ENCODE results near the gene ENTPD6. TPM values are rescaled to one million over a fixed set of nuclear protein-coding genes. Genes with fewer than 3 reads are reported as not detected.
"Not testable (repeated sequence)": the region's sequence is repeated elsewhere in the genome, so short reads cannot be mapped to it uniquely, and the experiment has no call there.

ENTPD6 gene
- total and polyA plus RNA-seq, 5 donors: 102 to 146 (median 129) TPM

DNA sequence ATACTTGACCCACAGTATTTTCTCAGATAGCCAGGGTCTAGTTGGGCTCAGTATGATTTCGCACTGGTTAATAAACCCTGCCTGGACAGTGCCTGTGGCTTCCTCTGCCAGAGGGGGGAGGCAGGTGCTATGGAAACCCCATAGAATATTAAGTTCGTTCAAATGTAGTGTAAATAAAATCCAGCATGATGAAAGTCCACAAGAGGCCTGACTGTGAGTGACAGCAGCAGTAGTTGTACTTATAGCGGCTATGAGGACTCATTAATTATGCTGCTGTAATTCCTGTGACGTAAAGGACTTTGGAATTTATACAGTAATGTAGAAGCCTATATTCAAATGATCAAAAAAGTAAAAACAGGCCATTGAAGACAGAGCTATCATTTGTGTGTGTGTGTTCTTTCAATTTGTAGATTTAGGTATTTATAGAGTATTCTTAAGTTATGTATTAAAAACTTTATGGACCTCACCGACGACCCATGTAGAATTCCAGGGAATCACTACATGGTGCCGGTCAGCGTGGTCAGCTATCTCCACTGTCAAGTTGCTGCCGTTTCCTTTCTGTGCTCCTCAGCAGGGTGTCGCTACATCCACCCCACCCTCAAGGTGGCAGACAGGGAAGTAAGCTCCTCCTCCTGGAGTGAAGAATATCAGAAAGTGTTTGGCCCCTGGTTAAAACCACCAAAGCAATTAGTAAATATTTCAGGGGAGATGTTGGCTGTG is 62.4 kb downstream of the ENTPD6 start:
- intact Hi-C loops (cut with DNase I): loop anchor here in 1 of 4 donors (10.0 kb wide), 1 partner anchor 63 kb away; the partner anchor contains the start of gene ENTPD6
- Histone ChIP-seq H3K27me3 (ENCODE audit: control insufficient read depth, insufficient read depth) (no peaks in the 10 kb centered on the region), H3K27ac (ENCODE audit: low read length) (peak overlapping the region; percentile 40), H3K9me3 (ENCODE audit: control insufficient read depth, low read length) (no peaks in the 10 kb centered on the region), H3K4me1 (ENCODE audit: control insufficient read depth, insufficient read depth, low read length) (peaks cover 10% of the 10 kb centered on the region), H3K4me3 (ENCODE audit: low read length) (no peak overlapping the region)
- WGBS: 68% methylated on average over 10 of the region's 10 CpGs
- no peak for ATAC-seq
- peak in 1 of 3 donors; percentile 31 for DNase-seq

DNA sequence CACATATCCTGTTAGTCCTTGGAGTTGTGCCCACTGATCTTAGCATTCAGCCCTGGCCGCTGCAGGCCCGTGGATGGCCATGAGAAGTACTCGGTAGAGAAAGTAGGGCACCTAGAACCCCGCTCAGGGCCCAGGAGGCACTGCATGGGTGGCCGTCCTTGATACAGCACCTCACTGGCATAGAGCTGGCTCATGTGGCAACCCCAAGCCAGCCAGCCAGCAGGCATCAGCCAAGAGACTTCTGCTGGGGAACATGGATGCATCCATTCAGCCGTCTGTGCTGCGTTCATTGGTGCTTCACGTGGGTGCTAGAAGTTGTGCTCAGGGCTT is 62.9 kb downstream of the ENTPD6 start:
- WGBS: 72% methylated on average over 8 of the region's 8 CpGs
- Histone ChIP-seq H3K4me3 (ENCODE audit: low read length) (no peak overlapping the region), H3K27me3 (ENCODE audit: control insufficient read depth, insufficient read depth) (no peaks in the 10 kb centered on the region), H3K27ac (ENCODE audit: low read length) (no peak overlapping the region), H3K4me1 (ENCODE audit: control insufficient read depth, insufficient read depth, low read length) (peaks cover 10% of the 10 kb centered on the region), H3K9me3 (ENCODE audit: control insufficient read depth, low read length) (no peaks in the 10 kb centered on the region)
- intact Hi-C loops (cut with DNase I): loop anchor here in 1 of 4 donors (10.0 kb wide), 1 partner anchor 64 kb away; the partner anchor contains the start of gene ENTPD6
- peak in 1 of 3 donors; percentile 49 for DNase-seq
- no peak for ATAC-seq

DNA sequence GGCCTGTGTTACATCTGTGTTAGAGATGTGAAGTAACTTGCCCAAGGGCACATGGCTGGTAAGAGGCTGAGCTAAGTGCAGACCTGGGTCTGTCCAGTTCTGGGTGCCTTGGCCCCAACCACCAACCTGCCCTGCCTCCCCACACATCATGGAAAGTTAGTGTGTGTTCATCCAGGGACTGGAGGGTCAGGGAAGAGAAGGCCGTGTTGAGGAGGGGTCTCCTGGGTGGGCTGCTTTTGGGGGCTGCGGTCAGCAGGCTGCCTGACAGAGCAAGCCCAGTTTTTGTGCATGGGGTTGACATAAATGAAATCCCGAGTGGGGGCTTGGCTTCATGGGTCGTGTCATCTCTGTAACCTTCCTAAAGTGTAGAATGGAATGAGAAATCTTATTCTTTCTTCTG is 63.3 kb downstream of the ENTPD6 start:
- ATAC-seq (no peak), DNase-seq (peak in 1 of 3 donors; percentile 19)
- Histone ChIP-seq H3K27ac (ENCODE audit: low read length) (no peak overlapping the region), H3K4me1 (ENCODE audit: control insufficient read depth, insufficient read depth, low read length) (peaks cover 10% of the 10 kb centered on the region), H3K27me3 (ENCODE audit: control insufficient read depth, insufficient read depth) (no peaks in the 10 kb centered on the region), H3K9me3 (ENCODE audit: control insufficient read depth, low read length) (no peaks in the 10 kb centered on the region), H3K4me3 (ENCODE audit: low read length) (no peak overlapping the region)
- intact Hi-C loops (cut with DNase I): loop anchor here in 1 of 4 donors (10.0 kb wide), 1 partner anchor 64 kb away; the partner anchor contains the start of gene ENTPD6
- 80% methylated on average over 4 of the region's 4 CpGs for WGBS

DNA sequence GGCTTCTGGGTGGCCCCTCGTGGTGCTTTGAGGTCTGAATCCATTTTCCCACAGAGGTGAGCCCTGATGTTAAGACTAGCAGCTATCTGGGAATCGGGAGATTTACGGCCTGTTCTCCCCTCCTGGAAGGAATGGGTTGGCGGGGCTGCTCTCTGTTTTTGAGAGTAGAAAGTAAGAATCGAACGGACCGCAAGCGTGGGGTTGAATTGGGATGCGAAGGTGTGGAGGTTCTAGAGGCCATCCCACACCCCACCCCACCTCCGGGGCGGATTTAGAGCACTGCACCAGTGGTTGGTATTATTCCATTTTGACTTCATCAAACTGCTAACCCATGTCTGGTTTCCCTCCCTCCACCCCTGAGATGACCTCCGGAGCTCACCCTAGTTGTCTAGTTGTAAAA is 63.8 kb downstream of the ENTPD6 start:
- no peak overlapping the region for H3K27ac ChIP-seq (ENCODE audit: low read length)
- ATAC-seq (no peak), DNase-seq (peak in 1 of 3 donors; percentile 6)
- no peak overlapping the region for H3K4me3 ChIP-seq (ENCODE audit: low read length)
- intact Hi-C loops (cut with DNase I): loop anchor here in 1 of 4 donors (10.0 kb wide), 1 partner anchor 65 kb away; the partner anchor contains the start of gene ENTPD6
- peaks cover 10% of the 10 kb centered on the region for H3K4me1 ChIP-seq (ENCODE audit: control insufficient read depth, insufficient read depth, low read length)
- no peaks in the 10 kb centered on the region for H3K27me3 ChIP-seq (ENCODE audit: control insufficient read depth, insufficient read depth)
- WGBS: 94% methylated on average over 12 of the region's 12 CpGs
- no peaks in the 10 kb centered on the region for H3K9me3 ChIP-seq (ENCODE audit: control insufficient read depth, low read length)

DNA sequence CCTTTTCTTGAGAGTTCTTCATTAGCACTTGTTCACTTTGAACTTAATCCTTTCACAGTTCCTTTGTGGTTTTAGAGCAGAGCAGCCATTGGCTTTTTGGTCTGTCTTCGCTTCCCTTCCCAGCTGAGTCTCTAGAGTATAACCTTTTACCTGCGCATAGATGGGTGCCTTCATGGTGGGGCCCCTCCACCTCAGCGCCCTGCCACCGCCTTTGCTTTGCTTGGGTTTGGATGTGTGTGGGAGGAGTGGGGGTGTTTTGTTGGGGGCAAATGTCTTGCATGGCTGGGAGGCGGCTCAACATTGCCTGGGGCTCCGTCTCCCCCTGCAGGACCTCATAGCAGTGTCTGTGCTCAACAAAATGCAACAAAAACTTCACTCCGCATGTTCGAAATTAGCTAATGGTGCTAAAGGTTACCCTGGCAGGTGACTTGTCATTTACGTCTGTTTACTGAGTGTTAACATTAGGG is 64.3 kb downstream of the ENTPD6 start:
- 91% methylated on average over 9 of the region's 9 CpGs for WGBS
- intact Hi-C loops (cut with DNase I): loop anchor here in 1 of 4 donors (10.0 kb wide), 1 partner anchor 65 kb away; the partner anchor contains the start of gene ENTPD6
- Histone ChIP-seq H3K4me1 (ENCODE audit: control insufficient read depth, insufficient read depth, low read length) (peaks cover 10% of the 10 kb centered on the region), H3K9me3 (ENCODE audit: control insufficient read depth, low read length) (no peaks in the 10 kb centered on the region), H3K27me3 (ENCODE audit: control insufficient read depth, insufficient read depth) (no peaks in the 10 kb centered on the region), H3K4me3 (ENCODE audit: low read length) (no peak overlapping the region), H3K27ac (ENCODE audit: low read length) (no peak overlapping the region)
- no peak for ATAC-seq
- DNase-seq: peak in 1 of 3 donors; percentile 28

DNA sequence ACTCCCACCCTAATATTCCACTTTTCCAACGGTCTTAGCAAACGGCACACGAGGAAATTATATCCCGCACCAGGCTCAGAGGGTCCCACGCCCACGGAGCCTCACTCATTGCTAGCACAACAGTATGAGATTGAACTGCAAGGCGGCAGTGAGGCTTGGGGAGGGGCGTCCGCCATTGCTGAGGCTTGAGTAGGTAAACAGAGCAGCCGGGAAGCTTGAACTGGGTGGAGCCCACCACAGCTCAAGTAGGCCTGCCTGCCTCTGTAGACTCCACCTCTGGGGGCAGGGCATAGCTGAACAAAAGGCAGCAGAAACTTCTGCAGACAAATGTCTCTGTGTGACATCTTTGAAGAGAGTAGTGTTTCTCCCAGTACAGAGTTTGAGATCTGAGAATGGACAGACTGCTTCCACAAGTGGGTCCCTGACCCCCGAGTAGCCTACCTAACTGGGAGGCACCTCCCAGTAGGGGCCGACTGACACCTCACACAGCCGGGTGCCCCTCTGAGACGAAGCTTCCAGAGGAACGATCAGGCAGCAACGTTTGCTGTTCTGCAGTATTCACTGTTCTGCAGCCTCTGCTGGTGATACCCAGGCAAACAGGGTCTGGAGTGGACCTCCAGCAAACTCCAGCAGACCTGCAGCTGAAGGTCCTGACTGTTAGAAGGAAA is 65.4 kb downstream of the ENTPD6 start:
- 95% methylated on average over 16 of the region's 16 CpGs for WGBS
- intact Hi-C loops (cut with DNase I); H3K9me3 ChIP-seq (ENCODE audit: control insufficient read depth, low read length); H3K4me1 ChIP-seq (ENCODE audit: control insufficient read depth, insufficient read depth, low read length); H3K4me3 ChIP-seq (ENCODE audit: low read length); ATAC-seq; H3K27ac ChIP-seq (ENCODE audit: low read length); H3K27me3 ChIP-seq (ENCODE audit: control insufficient read depth, insufficient read depth): not testable (repeated sequence)
- peak in 2 of 3 donors; percentile 31 to 36 for DNase-seq

DNA sequence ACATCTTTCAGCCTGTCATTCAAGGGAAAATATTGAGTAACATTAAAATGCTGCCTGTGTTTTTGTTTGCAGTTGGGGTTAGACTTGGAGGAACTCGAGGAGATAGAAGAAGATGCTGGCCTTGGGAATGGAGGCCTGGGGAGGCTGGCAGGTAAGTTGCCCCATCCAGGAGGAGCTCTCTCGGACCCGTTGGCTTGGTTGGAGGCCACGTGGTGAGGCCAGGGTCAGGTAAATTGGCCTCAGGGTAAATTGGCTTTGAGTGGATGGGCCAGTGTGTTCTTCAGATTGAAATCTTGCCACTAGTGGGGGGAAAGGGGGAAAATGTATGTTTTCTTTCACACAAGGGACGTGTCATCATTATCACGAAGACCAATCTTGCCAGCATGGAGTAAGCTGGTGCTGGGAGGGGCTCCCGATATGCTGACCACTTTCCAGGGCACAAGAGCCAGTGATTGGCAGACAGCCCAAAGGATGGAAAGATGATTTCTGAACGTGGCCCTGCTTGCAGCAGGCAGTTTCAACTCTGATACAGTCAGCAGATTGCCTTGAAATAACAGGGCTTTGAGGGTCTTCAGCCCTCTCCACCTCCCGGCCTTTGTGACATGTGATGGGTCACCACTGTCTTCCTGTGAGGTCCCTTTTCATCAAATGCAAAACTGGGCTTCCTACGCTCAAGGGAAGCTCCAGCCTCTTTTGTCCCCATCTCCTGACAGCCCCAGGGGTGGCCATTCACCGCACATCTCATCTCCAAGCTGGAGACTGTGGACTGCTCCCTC is 73.7 kb downstream of the ENTPD6 start:
- no peak overlapping the region for H3K27ac ChIP-seq (ENCODE audit: low read length)

DNA sequence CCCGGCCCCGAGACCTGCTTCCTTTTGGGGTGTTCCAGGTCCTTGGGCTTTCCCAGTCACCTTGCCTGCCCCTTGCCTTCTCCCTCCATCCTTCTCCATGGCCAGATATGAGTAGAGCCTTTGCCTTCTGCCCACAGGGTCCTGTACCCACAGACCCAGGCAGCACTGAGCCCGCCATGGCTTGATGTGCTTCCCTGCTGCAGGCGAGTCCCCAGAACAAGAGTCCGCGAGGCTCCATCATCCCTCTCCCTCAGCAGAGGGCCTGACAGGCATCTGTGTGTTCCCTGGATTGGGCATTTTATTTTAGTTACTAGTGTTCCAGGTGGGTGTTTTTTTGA is 74.3 kb downstream of the ENTPD6 start:
- Histone ChIP-seq H3K27ac (ENCODE audit: low read length) (no peak overlapping the region), H3K27me3 (ENCODE audit: control insufficient read depth, insufficient read depth) (no peaks in the 10 kb centered on the region), H3K4me1 (ENCODE audit: control insufficient read depth, insufficient read depth, low read length) (no peaks in the 10 kb centered on the region), H3K4me3 (ENCODE audit: low read length) (no peak overlapping the region), H3K9me3 (ENCODE audit: control insufficient read depth, low read length) (no peaks in the 10 kb centered on the region)
- ATAC-seq (no peak), DNase-seq (peak in 1 of 3 donors; percentile 7)
- intact Hi-C loops (cut with DNase I): no loop called here
- 97% methylated on average over 6 of the region's 6 CpGs for WGBS

More for the DNA sequence above, 73.7 kb downstream of the ENTPD6 start:
- no peaks in the 10 kb centered on the region for H3K9me3 ChIP-seq (ENCODE audit: control insufficient read depth, low read length)
- H3K4me1 ChIP-seq (ENCODE audit: control insufficient read depth, insufficient read depth, low read length): no peaks in the 10 kb centered on the region
- 78% methylated on average over 11 of the region's 11 CpGs for WGBS
- no peaks in the 10 kb centered on the region for H3K27me3 ChIP-seq (ENCODE audit: control insufficient read depth, insufficient read depth)
- H3K4me3 ChIP-seq (ENCODE audit: low read length): no peak overlapping the region
- no peak for ATAC-seq
- DNase-seq: peak in 1 of 3 donors; percentile 14
- intact Hi-C loops (cut with DNase I): no loop called here

DNA sequence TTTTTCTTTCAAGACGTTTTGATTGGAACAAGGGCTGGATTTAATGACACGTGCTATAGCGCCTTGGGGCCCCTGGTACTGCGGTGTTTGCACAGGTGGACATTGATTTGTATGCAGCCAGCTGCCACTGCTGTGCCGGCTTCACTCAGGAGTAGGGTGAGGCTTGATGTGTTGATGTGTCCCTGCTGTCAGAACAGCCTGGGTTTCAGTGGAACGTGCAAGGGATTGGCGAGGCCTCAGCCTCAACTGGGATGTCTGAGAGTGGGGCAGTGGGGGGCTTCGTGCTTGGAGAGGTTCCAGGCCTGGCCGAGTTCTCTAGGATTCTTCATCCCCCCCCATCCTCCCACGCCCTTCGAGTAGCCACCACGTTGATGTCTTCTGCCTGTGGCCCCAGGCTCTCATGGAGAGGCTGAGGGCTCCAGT is 75.3 kb downstream of the ENTPD6 start:
- ATAC-seq: no peak
- no peak overlapping the region for H3K4me3 ChIP-seq (ENCODE audit: low read length)
- no peaks in the 10 kb centered on the region for H3K9me3 ChIP-seq (ENCODE audit: control insufficient read depth, low read length)
- no peak overlapping the region for H3K27ac ChIP-seq (ENCODE audit: low read length)
- H3K27me3 ChIP-seq (ENCODE audit: control insufficient read depth, insufficient read depth): no peaks in the 10 kb centered on the region
- 67% methylated on average over 12 of the region's 12 CpGs for WGBS
- DNase-seq: peak in 2 of 3 donors; percentile 39 to 41
- intact Hi-C loops (cut with DNase I): no loop called here
- no peaks in the 10 kb centered on the region for H3K4me1 ChIP-seq (ENCODE audit: control insufficient read depth, insufficient read depth, low read length)

DNA sequence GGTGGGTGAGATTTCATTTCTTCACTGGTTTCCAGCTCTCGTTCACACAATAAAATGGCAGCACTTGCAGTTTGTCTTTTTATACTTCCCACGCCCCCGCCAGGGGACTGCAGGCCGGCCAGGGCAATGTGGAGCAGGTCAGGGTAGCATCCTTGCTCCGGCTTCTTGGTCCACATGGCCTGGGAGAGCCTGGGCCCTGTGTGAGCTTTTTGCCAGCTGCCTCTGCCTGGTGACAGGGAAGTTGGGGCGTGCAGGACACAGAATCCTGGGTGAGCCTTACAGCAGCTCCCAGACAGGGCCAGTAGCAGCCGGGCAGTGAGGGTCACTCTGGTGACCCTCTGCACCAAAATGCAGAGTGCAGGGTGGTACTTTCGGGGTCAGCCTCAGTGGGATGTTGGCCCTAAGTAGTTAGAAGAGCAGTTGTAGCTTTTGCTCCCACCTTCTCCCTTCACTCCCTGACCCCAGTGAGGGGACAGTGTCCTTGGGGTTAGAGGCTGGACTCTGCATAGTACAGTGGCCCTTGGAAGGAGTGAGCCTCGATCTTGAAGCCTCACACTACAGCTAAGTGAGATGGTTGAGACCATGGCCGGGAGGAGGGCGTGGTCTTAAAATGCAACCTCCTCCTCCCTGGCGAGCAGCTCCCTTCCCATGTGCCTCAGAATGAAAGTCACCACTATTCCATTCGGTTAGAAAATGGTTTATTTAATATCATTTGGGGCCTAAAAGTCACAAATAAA is 76.1 kb downstream of the ENTPD6 start:
- 94% methylated on average over 13 of the region's 13 CpGs for WGBS
- Histone ChIP-seq H3K27ac (ENCODE audit: low read length) (no peak overlapping the region), H3K4me3 (ENCODE audit: low read length) (no peak overlapping the region), H3K4me1 (ENCODE audit: control insufficient read depth, insufficient read depth, low read length) (no peaks in the 10 kb centered on the region), H3K27me3 (ENCODE audit: control insufficient read depth, insufficient read depth) (no peaks in the 10 kb centered on the region), H3K9me3 (ENCODE audit: control insufficient read depth, low read length) (no peaks in the 10 kb centered on the region)
- intact Hi-C loops (cut with DNase I): no loop called here
- DNase-seq (peak in 1 of 3 donors; percentile 25), ATAC-seq (no peak)
